ENCODE results near the gene PVALEF.

Gene PVALEF

GRCh38 chr17:81127526-81128177, 37.7 kb upstream of the PVALEF start:
- TF ChIP-seq CEBPB (IDR thresholded peaks at IDR 0.05) (no peak), TAF1 (IDR thresholded peaks at IDR 0.05; ENCODE audit: low read depth) (no peak), REST (IDR thresholded peaks at IDR 0.05; ENCODE audit: low read depth) (no peak), EP300 (IDR thresholded peaks at IDR 0.05; ENCODE audit: borderline replicate concordance) (no peak), TEAD4 (IDR thresholded peaks at IDR 0.05) (no peak), NFIC (IDR thresholded peaks at IDR 0.05) (no peak), TCF12 (IDR thresholded peaks at IDR 0.05; ENCODE audit: low read depth) (no peak), USF1 (IDR thresholded peaks at IDR 0.05) (no peak), ZBTB7A (IDR thresholded peaks at IDR 0.05; ENCODE audit: low read depth) (no peak), RAD21 (IDR thresholded peaks at IDR 0.05; ENCODE audit: low read depth) (no peak)

- TF ChIP-seq RAD21 (IDR thresholded peaks at IDR 0.05; ENCODE audit: low read depth) (no peak), CREB1 (IDR thresholded peaks at IDR 0.05; ENCODE audit: low read depth) (no peak), TEAD4 (IDR thresholded peaks at IDR 0.05) (no peak), USF1 (IDR thresholded peaks at IDR 0.05) (no peak), ZBTB7A (IDR thresholded peaks at IDR 0.05; ENCODE audit: low read depth) (no peak), NFIC (IDR thresholded peaks at IDR 0.05) (no peak), YY1 (IDR thresholded peaks at IDR 0.05; ENCODE audit: low read depth) (no peak), EGR1 (IDR thresholded peaks at IDR 0.05) (no peak), CEBPB (IDR thresholded peaks at IDR 0.05) (no peak), TAF1 (IDR thresholded peaks at IDR 0.05; ENCODE audit: low read depth) (no peak)
These were observed 37.0 kb upstream of the PVALEF start for GRCh38 chr17:81128338-81128737.

GRCh38 chr17:81128774-81129173, 36.5 kb upstream of the PVALEF start:
- TF ChIP-seq EGR1 (IDR thresholded peaks at IDR 0.05), result no peak
- TF ChIP-seq USF1 (IDR thresholded peaks at IDR 0.05), result no peak
- no peak for TF ChIP-seq CEBPB (IDR thresholded peaks at IDR 0.05)
- no peak for TF ChIP-seq NFIC (IDR thresholded peaks at IDR 0.05)
- no peak for TF ChIP-seq RAD21 (IDR thresholded peaks at IDR 0.05; ENCODE audit: low read depth)
- TF ChIP-seq YY1 (IDR thresholded peaks at IDR 0.05; ENCODE audit: low read depth), result no peak
- no peak for TF ChIP-seq TCF12 (IDR thresholded peaks at IDR 0.05; ENCODE audit: low read depth)
- TF ChIP-seq TAF1 (IDR thresholded peaks at IDR 0.05; ENCODE audit: low read depth), result no peak
- TF ChIP-seq MAX (IDR thresholded peaks at IDR 0.05), result no peak

DNA sequence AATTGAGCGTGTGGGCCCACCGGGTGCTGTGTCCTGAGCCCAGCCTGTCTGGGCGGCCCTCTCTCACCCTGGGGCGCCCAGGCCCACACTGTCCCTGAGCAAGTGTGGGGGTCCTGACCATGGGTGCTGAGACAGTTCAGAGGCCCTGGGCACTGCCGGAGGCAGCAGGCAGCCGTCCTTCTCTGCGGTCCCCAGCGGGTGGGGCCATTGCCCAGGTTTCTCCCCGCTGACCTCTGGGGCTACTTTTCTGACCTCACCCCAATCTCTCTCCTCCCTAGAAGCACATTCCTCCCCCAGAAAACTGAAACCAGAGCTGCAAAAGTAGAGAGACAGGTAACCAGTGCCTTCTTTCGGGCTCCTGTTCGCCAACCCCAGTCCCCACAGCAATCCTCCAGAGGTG, 36.0 kb upstream of the PVALEF start:
- TF ChIP-seq RAD21 (IDR thresholded peaks at IDR 0.05; ENCODE audit: low read depth) (peak; percentile 54), NFIC (IDR thresholded peaks at IDR 0.05) (no peak), CREB1 (IDR thresholded peaks at IDR 0.05; ENCODE audit: low read depth) (no peak), EGR1 (IDR thresholded peaks at IDR 0.05) (no peak), TCF12 (IDR thresholded peaks at IDR 0.05; ENCODE audit: low read depth) (no peak), REST (IDR thresholded peaks at IDR 0.05; ENCODE audit: low read depth) (no peak), EP300 (IDR thresholded peaks at IDR 0.05; ENCODE audit: borderline replicate concordance) (no peak)

DNA sequence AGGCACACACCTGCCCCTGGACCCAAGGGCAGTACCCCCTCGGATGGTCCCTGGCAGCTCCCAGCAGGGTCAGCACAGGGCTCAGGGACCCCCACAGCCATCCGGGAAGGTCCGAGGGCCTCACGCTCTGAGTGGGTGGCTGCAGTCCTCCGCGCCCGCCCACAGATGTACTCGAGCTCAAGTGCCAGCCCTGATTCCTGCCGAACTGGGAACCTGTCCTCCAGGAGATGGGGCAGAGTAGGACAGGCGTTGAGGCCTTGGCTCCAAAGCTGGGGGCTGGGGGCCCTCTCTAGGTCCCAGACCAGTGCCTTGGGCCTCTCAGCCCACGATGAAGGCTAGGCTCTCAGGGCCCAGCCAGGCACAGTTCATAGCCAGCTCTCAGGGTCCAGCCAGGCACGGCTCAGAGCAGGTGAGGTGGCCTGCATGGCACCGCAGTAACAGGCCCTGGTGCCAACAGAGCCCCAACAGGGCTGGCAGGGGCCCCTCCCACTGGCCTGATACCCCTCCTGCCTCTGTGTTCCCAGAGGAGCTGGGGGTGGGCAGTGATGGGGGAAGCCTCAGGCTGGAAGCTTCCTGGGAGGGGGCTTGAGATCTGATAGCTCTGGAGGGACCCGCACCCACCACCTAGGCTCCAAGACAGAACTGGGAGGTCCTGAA, 35.5 kb upstream of the PVALEF start:
- TF ChIP-seq ZBTB7A (IDR thresholded peaks at IDR 0.05; ENCODE audit: low read depth), result no peak
- TF ChIP-seq TEAD4 (IDR thresholded peaks at IDR 0.05), result no peak
- TF ChIP-seq MAX (IDR thresholded peaks at IDR 0.05), result no peak
- TF ChIP-seq EGR1 (IDR thresholded peaks at IDR 0.05), result no peak
- TF ChIP-seq NFIC (IDR thresholded peaks at IDR 0.05), result no peak
- no peak for TF ChIP-seq TAF1 (IDR thresholded peaks at IDR 0.05; ENCODE audit: low read depth)

Data from Ishikawa (cell line).